Mesothelial cell of epicardium (in vitro differentiated cells): ENCODE results near the gene LYRM4. TPM values are rescaled to one million over a fixed set of nuclear protein-coding genes. Genes with fewer than 3 reads are reported as not detected.
A peak's percentile ranks its signal among the peaks of the same experiment; 100 is the strongest.

Experiments
- DNase-seq, 2 experiments: peaks; one replicate each; pipeline ENCODE4 v3.0.0; 2021; ENCODE audit warnings: low spot score in 2 of 2; ENCODE audit not compliant: unreplicated experiment in 2 of 2
- H3K27ac Mint-ChIP-seq: 2 replicates; pipeline ENCODE4 v1.8.0; 2021; ENCODE audit warnings: mixed read lengths
- H3K27me3 Mint-ChIP-seq: 2 replicates; pipeline ENCODE4 v1.8.0; 2021; ENCODE audit warnings: low read depth, mixed read lengths
- H3K36me3 Mint-ChIP-seq: 2 replicates; pipeline ENCODE4 v1.8.0; 2021; ENCODE audit warnings: mixed read lengths
- H3K4me1 Mint-ChIP-seq: 2 replicates; pipeline ENCODE4 v1.8.0; 2021; ENCODE audit warnings: mixed read lengths
- H3K4me3 Mint-ChIP-seq: 2 replicates; pipeline ENCODE4 v1.8.0; 2021; ENCODE audit warnings: mild to moderate bottlenecking, moderate library complexity, mixed read lengths
- H3K9me3 Mint-ChIP-seq: 2 replicates; pipeline ENCODE4 v1.8.0; 2021; ENCODE audit warnings: mixed read lengths
- CTCF ChIP-seq: fragments of 200-600 bp; sonication (generic); IDR thresholded peaks from one replicate; pipeline ENCODE4 v1.5.0; 2021; ENCODE audit warnings: antibody characterized with exemption; ENCODE audit not compliant: unreplicated experiment
- total RNA-seq: library from RNA; stranded (reverse); gene quantifications from 3 replicates; pipeline ENCODE4 v1.2.1, GENCODE V29; 2021

The LYRM4 gene
- total RNA-seq, 1 donor from 2014 or later = 35.5 TPM

DNA sequence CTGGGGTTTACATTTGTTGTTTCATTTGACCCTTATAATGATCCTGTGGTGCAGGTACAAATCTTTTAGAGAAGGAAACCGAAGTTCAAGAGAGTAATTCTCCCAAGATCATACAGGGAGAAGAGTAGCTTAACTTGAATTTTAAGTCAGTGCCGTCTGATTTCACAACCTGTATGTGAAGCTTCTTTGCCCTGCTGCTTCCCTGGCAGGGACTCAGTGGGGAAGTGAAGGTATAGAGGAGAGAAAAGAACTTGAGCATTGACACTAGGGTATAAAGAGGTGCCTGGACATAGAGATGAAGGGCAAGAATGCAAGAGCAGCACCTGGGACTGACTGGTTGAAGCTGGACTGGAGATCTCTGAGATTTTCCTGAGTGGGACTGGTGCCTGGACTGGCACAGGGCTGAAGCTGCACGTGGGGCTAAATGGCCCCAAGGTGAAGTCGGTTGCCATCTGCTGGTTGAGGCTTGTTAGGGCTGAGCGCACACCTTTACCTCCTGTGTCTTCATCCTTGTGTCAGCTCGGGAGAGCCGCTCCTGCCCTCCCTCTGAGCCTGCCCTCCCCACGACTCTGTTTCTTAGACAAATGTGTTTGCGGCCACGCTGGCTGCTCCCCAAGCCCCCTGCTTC lies 42.4 kb upstream of the LYRM4 start:
- Mint-ChIP-seq H3K4me3 (no peak overlapping the region), H3K27ac (no peak overlapping the region), H3K4me1 (peaks cover 12% of the 10 kb centered on the region), H3K9me3 (no peaks in the 10 kb centered on the region), H3K36me3 (peaks cover 4% of the 10 kb centered on the region), H3K27me3 (peaks cover 4% of the 10 kb centered on the region)
- DNase-seq = peak in 1 of 2 experiments; percentile 44
- no peak for TF ChIP-seq CTCF

DNA sequence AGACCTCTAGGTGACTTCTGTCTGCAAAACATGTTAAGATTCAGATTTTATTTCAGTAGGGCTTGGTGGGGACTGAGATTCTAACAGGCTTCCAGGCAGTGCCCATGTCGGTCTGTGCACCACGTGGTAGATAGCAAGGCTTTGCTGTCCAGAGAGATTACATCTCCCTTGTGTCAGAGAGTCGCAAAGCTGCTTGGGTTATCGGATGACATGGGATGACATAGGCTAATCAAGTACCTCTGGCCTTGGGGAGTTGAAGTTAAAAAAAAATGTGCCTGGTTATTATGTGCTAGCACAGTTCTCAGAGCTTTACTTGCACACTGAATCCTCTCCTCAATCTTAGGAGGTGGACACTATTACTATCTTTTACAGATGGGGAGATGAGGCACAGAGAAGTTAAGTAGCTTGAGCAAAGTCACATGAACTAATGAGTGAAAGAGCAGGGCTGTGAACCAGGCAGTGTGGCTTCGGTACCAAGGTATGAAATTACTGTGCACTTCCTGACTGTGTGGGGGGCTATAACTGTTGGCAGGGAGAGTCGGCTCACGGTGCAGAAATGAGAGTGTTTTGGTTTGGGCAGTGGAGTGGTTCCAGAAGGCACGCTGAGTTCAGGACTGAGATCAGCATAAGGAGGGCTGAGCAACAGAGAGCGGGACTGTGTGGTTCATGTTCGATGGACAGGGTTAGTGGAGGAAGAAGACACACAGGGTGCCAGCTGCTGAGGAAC lies 41.6 kb upstream of the LYRM4 start:
- no peak for TF ChIP-seq CTCF
- Mint-ChIP-seq H3K9me3 (no peaks in the 10 kb centered on the region), H3K27me3 (peaks cover 4% of the 10 kb centered on the region), H3K27ac (no peak overlapping the region), H3K4me3 (no peak overlapping the region), H3K36me3 (no peaks in the 10 kb centered on the region), H3K4me1 (peaks cover 12% of the 10 kb centered on the region)
- no peak for DNase-seq

DNA sequence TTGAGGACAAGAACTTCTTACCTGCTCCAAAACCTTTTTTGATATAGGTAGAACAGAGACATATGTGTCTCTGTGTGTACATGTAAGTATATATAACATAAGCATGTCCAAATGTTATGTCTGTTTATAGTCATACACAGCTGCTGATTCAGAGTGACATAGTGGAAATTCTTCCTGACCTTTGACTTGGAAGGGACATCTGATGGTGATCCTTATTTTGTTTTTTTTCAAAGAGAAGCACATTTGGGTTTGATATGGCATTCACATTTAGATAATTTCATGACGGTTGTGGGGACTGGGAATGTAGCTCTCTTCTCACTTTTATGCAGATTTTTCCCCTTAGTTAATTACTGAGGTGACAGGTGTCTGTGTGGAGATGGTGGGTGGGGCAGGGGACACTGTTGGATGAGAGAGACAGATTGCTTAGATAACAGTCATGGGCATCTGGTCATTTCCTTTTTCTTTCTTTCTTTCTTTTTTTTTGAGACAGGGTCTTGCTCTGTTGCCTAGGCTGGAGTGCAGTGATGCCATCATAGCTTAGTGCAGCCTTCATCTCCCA lies 39.5 kb upstream of the LYRM4 start:
- TF ChIP-seq CTCF = no peak
- Mint-ChIP-seq H3K4me3 (no peak overlapping the region), H3K27ac (no peak overlapping the region), H3K9me3 (no peaks in the 10 kb centered on the region), H3K4me1 (peaks cover 8% of the 10 kb centered on the region), H3K27me3 (peaks cover 4% of the 10 kb centered on the region), H3K36me3 (peaks cover 5% of the 10 kb centered on the region)
- DNase-seq = no peak

DNA sequence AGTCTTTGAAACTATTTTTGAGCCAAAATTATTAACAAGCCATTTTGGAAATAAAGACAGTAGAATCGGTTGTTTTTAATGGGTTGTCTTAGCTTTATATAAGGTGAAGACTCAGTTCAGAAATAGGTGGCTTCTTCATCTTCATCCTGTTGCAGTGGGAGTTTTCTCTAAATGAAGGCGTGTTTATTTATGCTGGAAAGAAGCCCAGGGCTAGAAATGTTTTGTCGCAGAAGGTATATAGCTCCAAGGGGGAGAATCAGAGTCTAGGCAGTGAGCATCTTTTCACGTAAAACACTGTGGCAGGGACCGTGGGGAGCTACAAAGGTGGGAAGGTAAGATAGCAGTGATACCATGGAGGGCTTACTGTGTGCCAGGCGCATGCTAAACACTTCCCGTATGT lies 34.9 kb upstream of the LYRM4 start:
- H3K36me3 Mint-ChIP-seq = peaks cover 5% of the 10 kb centered on the region
- no peak for DNase-seq
- TF ChIP-seq CTCF = no peak
- H3K27ac Mint-ChIP-seq = peak overlapping the region; percentile 47
- no peaks in the 10 kb centered on the region for H3K9me3 Mint-ChIP-seq
- peaks cover 14% of the 10 kb centered on the region for H3K4me1 Mint-ChIP-seq
- H3K4me3 Mint-ChIP-seq = no peak overlapping the region
- no peaks in the 10 kb centered on the region for H3K27me3 Mint-ChIP-seq

- DNase-seq = no peak
- H3K4me3 Mint-ChIP-seq = no peak overlapping the region
- no peak overlapping the region for H3K27ac Mint-ChIP-seq
- H3K36me3 Mint-ChIP-seq = peaks cover 5% of the 10 kb centered on the region
- no peaks in the 10 kb centered on the region for H3K27me3 Mint-ChIP-seq
- no peaks in the 10 kb centered on the region for H3K9me3 Mint-ChIP-seq
- H3K4me1 Mint-ChIP-seq = peaks cover 14% of the 10 kb centered on the region
- TF ChIP-seq CTCF = no peak
Measured at GRCh38 chr6:5294392-5295211, 33.9 kb upstream of the LYRM4 start.
